GM13976 (cell line): Measurements from ENCODE around the gene CRIP2.
A peak's percentile ranks its signal among the peaks of the same experiment; 100 is the strongest.

Source experiments
- DNase-seq: peaks from one replicate; pipeline ENCODE4 v3.0.0; 2012; ENCODE audit warnings: low spot score
- CTCF ChIP-seq: IDR thresholded peaks from 2 replicates; pipeline ENCODE4 v1.5.1; 2012; ENCODE audit warnings: borderline replicate concordance, mild to moderate bottlenecking; ENCODE audit not compliant: insufficient read depth; ENCODE audit errors: extremely low read depth, missing control alignments, control extremely low read depth
- in situ Hi-C: fragments of 300-500 bp; cut with MboI; formaldehyde crosslinking; loops from one replicate; pipeline ENCODE4 v1.12.0; 2022; ENCODE audit warnings: low sequenced_read_pairs, mixed read lengths, inconsistent platforms; ENCODE audit not compliant: unreplicated experiment

CRIP2 gene

DNA sequence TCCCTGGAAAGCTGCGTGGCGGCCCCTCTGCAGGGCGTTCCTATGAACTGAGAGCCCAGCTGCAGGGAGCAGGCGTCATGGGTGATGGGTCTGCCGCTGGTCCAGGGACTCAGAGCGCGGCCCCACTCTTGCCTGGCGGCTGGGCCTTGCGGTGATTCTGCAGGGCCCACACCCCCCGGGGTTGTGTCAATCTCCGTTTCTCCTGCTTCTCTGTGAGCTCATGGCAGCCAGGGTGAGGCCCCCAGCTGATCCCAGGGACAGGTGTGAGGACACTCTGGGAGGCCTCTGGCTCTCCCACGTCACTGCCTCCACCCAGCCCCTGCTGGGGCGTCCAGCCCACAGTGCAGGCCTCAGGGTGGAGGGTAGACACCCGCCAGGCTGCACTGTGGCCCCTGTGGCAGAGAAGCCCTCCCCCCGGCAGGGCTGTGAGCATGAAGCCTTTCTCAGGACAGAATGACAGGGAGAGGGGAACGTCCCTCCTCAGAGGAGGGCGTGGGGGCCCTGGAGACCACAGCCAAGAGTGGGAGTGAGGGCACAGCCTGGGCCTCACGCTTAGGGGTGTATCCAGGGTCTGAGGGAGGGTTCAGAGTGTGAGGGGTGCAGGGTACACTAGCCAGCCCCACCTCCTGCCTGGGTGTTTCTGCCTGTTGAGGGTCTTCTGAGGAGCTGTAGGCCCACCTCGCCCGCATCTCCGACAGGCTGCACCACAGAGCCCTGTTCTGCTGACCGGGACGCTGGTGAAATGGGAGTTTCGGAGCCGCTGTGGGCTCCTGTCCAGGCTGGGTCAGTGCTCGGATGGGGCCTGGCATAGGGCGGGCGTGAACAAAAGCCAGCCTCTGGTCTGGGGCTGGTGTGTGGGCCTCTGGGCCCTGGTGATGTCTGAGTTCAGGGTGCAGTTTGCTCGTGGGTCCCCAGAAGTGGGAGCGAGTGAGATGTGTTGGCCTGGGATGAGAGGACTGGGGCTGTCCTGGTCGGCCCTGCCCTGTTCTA is 26.7 kb upstream of the CRIP2 start:
- no peak for TF ChIP-seq CTCF
- in situ Hi-C loops: no loop called here
- no peak for DNase-seq

DNA sequence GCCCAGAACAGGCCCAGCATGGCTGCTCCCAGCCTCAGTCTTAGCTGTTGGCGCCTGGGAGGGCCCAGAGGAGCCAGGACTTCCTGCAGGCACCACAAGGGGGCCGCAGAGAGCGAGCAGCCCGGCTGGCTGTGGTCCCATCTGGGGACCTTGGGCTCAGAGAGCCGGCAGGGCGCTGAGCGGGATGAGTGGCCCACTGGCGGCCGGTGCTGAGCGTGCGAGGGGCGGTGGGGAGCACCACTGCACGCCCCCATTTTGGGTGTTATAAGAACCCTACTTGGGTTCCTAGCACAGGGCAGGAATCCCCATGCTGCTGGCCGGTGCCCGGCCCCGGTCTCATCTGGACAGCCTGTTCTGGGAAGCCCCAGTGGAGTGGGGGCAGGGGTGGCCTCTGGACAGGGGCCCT is 25.9 kb upstream of the CRIP2 start:
- peak; percentile 89 for DNase-seq
- in situ Hi-C loops: no loop called here
- peak; percentile 78 for TF ChIP-seq CTCF

- no peak for DNase-seq
- TF ChIP-seq CTCF: no peak
- in situ Hi-C loops: no loop called here
These were observed 25.1 kb upstream of the CRIP2 start for GRCh38 chr14:105449276-105450122.

- DNase-seq: no peak
- in situ Hi-C loops: no loop called here
- no peak for TF ChIP-seq CTCF
These were observed 24.5 kb upstream of the CRIP2 start for GRCh38 chr14:105450123-105450505.

- in situ Hi-C loops: no loop called here
- no peak for TF ChIP-seq CTCF
- DNase-seq: no peak
These were observed 23.5 kb upstream of the CRIP2 start for GRCh38 chr14:105450864-105451720.

DNA sequence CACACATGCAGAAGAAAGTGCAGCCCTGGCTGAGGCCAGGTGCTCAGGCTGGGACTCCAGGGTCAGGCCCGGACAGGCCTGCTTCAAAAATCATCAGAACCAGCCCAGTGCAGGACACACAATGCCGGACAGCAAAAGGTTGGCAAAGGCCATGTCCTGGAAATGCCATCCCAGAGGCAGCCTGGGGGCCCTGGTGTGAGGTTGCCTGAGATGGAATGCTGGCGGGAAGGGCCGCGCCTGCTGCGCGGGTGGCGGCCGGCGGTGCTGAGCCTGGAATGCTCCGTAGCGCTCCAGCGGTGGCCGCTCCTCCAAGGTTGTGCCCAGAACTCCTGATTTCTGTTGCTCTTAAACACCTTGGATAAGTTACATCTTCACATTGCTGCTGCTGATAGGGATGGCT is 21.7 kb upstream of the CRIP2 start:
- DNase-seq: no peak
- in situ Hi-C loops: no loop called here
- TF ChIP-seq CTCF: no peak
